ENCODE measurements around the gene MATCAP1. TPM values are rescaled to one million over a fixed set of nuclear protein-coding genes. Genes with fewer than 3 reads are reported as not detected.

The MATCAP1 gene
- total RNA-seq, 1 experiment from 2014 or later = 40.8 TPM

GRCh38 chr16:67150047-67150832, 33.5 kb downstream of the MATCAP1 start (continued):
- TF ChIP-seq ZNF532 (CRISPR knock-in tag; IDR thresholded peaks at IDR 0.05; ENCODE audit: borderline replicate concordance) = no peak
- TF ChIP-seq FOXK1 (CRISPR knock-in tag; IDR thresholded peaks at IDR 0.05) = 0 out of 2 replicates have a peak, but pooled peaks have one; percentile 17
- 0 out of 2 replicates have a peak, but pooled peaks have one; percentile 3 for TF ChIP-seq ERG (CRISPR knock-in tag; IDR thresholded peaks at IDR 0.05)
- peak; percentile 92; the same call in 1 of the 2 replicates for TF ChIP-seq MYBL2 (CRISPR knock-in tag; IDR thresholded peaks at IDR 0.05)
- TF ChIP-seq ZNF281 (CRISPR knock-in tag; IDR thresholded peaks at IDR 0.05) = peak; percentile 30; the same call in 1 of the 2 replicates
- peak; percentile 90 for TF ChIP-seq HMGXB4 (CRISPR knock-in tag; IDR thresholded peaks at IDR 0.05)
- peak; percentile 18; the same call in 1 of the 2 replicates for TF ChIP-seq EMX1 (CRISPR knock-in tag; IDR thresholded peaks at IDR 0.05)
- no peak for TF ChIP-seq NFYB (CRISPR knock-in tag; conservative IDR thresholded peaks at IDR 0.05; ENCODE audit: low read depth)
- TF ChIP-seq GTF2I (CRISPR knock-in tag; conservative IDR thresholded peaks at IDR 0.05) = no peak
- peak; percentile 28; the same call in 1 of the 2 replicates for TF ChIP-seq ARID4B (CRISPR knock-in tag; IDR thresholded peaks at IDR 0.05; ENCODE audit: borderline replicate concordance)
- TF ChIP-seq MXD4 (CRISPR knock-in tag; IDR thresholded peaks at IDR 0.05; ENCODE audit: borderline replicate concordance) = no peak
- TF ChIP-seq MLX (CRISPR knock-in tag; IDR thresholded peaks at IDR 0.05) = no peak
- TF ChIP-seq SMAD3 (CRISPR knock-in tag; IDR thresholded peaks at IDR 0.05; ENCODE audit: borderline replicate concordance) = no peak
- peak; percentile 86; the same call in 1 of the 2 replicates for TF ChIP-seq E2F5 (CRISPR knock-in tag; IDR thresholded peaks at IDR 0.05)
- 0 out of 2 replicates have a peak, but pooled peaks have one; percentile 55 for TF ChIP-seq ZNF263 (CRISPR knock-in tag; IDR thresholded peaks at IDR 0.05; ENCODE audit: low read depth)
- no peak for TF ChIP-seq NFE2L1 (CRISPR knock-in tag; IDR thresholded peaks at IDR 0.05)

All from WTC11 (cell line).